GM12874 (cell line): Measurements from ENCODE around the gene UNK.

Source experiments
- CTCF ChIP-seq: IDR thresholded peaks from 2 replicates; pipeline ENCODE4 v1.5.1; 2011; ENCODE audit warnings: low read depth, mild to moderate bottlenecking, control low read depth, low read length, moderate library complexity; ENCODE audit not compliant: insufficient read depth

Gene UNK

GRCh38 chr17:75824050-75824552 is 39.5 kb downstream of the UNK start:
- no peak for TF ChIP-seq CTCF

- TF ChIP-seq CTCF = no peak
Measured at GRCh38 chr17:75824666-75825065, 40.1 kb downstream of the UNK start.

- no peak for TF ChIP-seq CTCF
Measured at GRCh38 chr17:75825149-75825552, 40.5 kb downstream of the UNK start.

GRCh38 chr17:75825748-75826370 is 41.3 kb downstream of the UNK start:
- TF ChIP-seq CTCF = no peak

- no peak for TF ChIP-seq CTCF
Measured at GRCh38 chr17:75826561-75827307, 42.1 kb downstream of the UNK start.

- TF ChIP-seq CTCF = peak; percentile 70
Measured at GRCh38 chr17:75827308-75828075, 42.9 kb downstream of the UNK start.

- no peak for TF ChIP-seq CTCF
Measured at GRCh38 chr17:75828076-75828400, 43.4 kb downstream of the UNK start.
